Activated CD8-positive, alpha-beta memory T cell treated with anti-CD3 and anti-CD28 coated beads, Interleukin-2, amount 50 U/mL, for 48 hours (primary cell): ENCODE data around the gene ACBD6.

Source experiments
- DNase-seq: peaks from one replicate; pipeline ENCODE4 v3.0.0-alpha.2; 2020

Gene ACBD6

DNA sequence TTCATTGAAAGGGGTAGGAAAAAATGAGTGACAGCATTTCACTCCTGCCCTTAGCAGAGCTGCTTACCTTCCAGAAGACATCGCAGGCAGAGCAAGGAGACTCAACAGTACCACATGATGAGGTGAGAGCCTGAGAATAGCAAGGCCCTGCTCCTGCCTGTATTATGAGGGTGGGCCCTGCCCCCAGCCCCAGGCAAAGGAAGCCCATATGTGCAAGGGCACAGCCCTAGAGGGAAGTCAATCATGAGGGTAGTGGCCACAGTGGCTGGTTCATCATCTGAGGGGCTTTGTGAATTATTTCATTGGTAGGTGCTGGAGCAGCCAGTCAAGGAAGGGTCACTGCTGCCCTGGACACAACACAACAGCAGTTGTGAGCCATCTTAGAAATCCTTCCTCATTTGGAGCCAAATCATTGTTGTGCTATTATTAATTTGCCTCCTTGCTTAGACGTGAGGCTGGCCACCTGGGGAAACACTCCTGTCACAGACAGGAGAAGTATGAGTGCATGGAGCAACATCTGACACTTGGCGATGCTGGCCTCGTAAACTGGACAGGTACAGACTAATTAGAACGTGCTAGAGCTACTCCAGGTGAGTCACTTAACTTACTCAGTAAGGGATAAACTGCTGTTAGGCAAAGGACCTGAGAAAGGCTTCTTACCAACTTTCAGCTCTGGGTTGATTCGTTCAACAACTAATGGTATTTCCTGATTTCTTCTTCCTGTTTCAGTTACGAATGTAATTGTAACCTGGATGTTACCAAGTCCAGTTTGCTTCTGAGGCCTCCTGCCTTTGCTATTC, 22.7 kb upstream of the ACBD6 start:
- DNase-seq = no peak

DNA sequence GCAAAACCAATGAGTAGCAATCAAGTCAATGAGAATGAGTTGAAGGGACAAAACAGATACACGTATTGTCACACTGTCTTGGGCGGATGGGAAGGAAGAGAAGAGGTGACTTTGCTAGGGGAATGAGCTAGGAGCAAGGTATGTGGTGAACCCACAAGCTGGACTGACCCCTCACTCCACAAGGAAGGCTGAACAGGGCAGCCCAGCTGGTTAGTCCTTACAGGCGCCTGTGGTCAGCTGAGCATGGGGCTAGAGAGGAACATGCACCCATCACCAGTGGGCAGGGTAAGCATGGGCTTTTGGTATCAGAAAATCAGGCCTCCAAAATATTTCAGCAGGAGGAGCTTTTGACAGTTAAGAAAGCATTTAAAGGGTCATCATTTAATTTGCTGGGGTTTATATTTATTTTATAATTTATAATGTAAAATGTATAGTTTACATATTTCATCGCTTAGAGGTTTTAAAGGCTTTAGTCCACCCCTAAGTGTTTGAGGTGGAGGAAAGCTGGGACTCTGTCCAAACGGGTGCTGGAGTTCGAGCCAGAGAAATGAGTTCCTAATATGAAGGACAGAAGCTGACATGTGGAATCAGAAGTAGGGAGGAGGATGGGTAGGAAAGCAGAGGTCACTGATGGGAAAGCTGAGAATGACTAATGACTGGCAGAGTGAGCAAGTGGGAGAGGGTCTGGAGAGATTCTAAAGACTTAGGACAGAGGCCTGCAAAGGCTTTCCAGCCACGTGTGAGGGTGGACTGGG, 22.0 kb upstream of the ACBD6 start:
- no peak for DNase-seq

DNA sequence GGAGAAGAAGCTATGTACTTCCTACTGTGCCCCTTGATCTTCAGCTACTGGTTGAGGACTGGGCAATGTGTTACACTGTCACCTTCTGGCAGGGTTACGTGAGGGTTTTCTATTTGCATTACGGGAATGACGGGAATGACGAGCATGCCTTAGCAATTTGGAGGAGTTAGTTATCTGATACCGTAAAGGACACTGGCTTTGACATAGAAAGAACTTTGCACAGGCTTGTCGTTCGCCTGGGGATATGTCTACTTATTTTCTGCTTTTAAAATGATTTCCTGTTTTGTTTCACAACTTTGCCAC, 19.8 kb upstream of the ACBD6 start:
- DNase-seq = no peak

GRCh38 chr1:180521474-180522212, 19.3 kb upstream of the ACBD6 start:
- no peak for DNase-seq

- DNase-seq = no peak
Measured at GRCh38 chr1:180519846-180520245, 17.5 kb upstream of the ACBD6 start.

GRCh38 chr1:180515857-180516388, 13.5 kb upstream of the ACBD6 start:
- DNase-seq = peak; percentile 68

DNA sequence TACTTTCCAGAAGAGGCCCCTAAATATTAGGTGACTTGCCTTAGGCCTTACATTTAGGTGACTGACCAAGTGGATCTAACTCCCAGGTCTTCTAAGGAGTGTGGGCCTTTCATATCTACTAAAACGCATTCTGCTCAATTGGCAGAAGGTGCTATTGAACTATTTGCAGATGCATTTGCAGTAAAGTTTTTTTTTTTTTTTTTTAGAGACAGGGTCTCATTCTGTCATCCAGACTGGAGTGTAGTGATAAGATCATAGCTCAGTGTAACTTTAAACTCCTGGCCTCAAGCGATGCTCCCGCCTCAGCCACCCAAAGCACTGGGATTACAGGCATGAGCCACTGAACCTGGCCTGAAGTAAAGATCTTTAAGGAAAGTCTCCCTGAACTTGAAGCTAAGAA, 13.0 kb upstream of the ACBD6 start:
- no peak for DNase-seq

DNA sequence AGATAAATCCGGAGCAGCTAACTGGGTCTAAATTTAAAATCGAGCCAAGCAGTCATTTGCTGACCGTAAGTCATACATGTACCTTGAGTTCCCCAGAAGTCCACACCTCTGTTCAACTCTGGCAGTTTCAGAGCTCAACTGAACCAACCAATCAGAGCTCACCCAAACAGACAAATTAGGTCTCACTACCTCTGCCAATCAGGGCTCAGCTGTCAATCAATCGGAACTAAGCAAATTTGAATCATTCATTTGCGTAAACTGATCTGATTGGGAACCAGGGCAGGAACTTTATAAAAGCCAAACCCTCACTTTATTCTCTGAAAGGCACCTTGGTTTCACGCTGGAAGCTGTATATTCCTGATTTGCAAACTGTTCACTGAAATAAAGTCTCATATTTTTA, 11.2 kb upstream of the ACBD6 start:
- DNase-seq = no peak

GRCh38 chr1:180510882-180511281, 8.5 kb upstream of the ACBD6 start:
- DNase-seq = no peak

GRCh38 chr1:180508725-180509097, 6.3 kb upstream of the ACBD6 start:
- DNase-seq = no peak

DNA sequence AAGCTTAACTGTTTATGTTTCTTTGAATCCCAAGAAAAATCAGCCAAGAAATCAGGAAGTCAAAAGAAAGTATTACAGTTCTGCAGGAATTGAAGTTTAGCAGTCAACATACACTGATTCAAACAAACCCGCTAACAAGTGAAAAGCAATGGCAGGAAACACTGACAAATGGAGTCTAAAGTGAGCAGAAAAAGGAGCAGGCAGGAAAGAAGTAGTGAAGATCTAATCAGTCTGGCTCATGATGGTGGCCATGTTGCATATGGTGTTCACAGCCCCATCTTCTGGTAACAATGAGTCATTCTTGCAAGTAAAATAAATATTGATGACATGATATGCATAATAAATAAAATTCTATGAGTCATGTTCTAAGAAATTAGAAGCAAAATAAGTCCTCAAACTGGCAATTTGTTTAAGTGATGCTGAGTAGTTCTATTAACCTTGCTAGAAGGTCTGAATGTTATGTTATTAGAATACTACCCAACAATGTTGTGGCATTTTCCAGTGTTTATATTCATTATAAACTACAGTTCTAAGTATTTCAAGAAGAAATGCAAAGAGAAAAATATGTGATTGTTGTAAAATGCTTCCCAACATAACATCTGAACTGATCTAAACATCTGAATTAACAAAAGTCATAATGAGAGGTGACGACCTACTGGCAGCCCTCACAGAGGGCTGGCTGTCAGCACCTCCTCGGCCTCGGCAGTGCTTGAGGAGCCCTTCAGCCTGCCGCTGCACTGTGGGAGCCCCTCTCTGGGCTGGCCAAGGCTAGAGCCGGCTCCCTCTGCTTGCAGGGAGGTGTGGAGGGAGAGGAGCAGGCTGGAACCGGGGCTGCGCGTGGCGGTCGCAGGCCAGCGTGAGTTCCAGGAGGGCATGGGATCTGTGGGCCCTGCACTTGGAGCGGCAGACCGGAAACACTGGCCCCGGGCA, 5.7 kb upstream of the ACBD6 start:
- no peak for DNase-seq

GRCh38 chr1:180505732-180506335, 3.5 kb upstream of the ACBD6 start:
- DNase-seq = no peak

DNA sequence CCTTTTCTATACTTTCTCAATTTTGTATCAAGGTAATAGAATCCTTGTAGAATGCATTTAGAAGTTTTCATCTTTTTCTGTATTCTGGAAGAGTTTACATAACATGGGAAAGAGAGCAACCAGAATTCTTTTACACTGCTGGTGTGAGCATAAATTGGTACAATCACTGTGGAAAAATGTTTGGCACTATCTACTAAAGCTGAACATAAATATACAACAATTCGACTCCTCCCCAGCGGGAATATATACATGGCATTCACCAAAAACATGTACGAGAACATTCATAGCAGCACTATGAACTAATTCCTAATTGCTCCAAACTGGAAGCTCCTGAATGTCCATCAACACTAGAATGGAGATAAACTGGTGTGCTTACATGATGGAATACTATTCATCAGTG, 1.8 kb upstream of the ACBD6 start:
- no peak for DNase-seq

DNA sequence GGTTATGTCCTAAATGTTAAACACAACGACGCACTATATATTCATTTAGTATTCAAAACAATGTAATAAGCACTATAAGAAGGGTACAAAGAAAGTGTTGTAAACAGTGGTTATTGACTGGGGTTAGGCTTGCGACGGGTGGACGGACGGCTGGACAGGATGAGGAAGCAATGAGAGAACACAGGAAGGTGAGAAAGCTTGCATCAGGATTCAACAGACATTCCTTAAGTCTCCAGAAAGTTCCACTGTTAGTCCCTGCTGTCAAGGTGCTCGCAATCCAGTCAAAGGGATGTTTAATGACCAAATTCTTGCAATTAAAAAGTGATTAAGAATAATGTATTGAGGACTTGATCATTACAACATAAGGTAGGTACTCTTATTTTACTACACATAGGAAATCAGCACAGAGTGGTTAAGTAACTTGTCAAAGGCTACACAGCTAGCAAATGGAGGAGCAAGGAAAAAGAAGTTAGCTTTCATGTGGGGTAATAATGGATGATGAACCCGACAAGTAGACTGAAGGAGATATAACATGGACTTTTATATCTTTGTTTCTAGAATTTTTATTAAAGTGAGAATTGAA, 994 bp upstream of the ACBD6 start:
- DNase-seq = no peak

GRCh38 chr1:180501865-180502360, 464 bp downstream of the ACBD6 start:
- DNase-seq = no peak

DNA sequence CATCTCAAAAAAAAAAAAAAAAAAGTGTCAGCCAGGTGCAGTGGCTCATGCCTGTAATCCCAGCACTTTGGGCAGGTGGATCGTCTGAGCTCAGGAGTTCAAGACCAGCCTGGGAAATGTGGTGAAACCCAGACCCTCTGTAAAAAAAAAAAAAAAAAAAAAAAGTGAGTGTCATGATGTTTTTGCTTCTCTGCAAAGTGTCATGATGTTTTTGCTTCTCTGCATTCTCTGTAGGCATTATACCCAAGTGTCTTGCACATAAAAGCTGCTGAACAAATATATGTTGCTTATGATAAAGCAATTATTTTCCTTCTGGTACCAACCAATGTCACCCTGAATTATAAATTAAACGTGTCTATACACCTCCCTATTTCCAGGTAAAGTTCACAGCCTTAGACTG, 1.7 kb downstream of the ACBD6 start:
- no peak for DNase-seq

GRCh38 chr1:180498594-180498993, 3.8 kb downstream of the ACBD6 start:
- no peak for DNase-seq

GRCh38 chr1:180497826-180498225, 4.6 kb downstream of the ACBD6 start:
- DNase-seq = no peak

DNA sequence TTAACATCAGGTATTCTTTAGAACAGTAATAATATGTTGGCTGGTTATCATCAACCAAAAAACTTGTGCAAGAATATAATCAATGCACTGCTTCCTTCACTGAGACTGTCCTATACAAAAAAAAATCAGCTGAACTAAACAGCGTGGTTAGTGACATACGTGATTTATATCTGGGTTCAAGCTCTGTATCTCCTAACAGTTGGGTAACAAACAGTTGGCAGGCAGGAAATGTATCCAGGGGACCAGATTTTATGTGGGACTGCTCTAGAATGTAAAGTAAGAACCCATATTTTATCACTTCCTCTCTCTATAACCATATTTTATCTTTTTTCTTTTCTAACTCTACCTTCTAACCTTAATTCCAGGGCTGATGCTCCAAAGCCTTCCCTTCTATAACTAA, 8.0 kb downstream of the ACBD6 start:
- no peak for DNase-seq

DNA sequence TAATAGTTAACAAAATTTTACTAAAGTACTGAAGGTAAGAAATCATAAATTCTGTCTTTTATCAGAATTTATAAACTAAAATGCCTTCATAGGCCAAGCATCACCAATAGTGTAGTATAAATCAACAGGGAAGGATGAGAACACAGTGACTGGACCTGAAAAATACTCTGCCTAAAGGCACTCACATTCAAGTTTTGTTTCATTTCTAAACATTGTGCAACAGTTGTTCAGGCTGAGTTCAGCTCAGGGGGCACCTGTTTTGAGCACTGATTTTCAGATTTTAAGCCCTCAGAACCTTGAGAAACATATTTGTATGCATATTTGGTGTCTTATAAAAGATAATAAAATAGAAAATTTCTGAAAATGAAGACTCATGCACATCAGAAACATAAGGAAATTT, 12.4 kb downstream of the ACBD6 start:
- no peak for DNase-seq

- no peak for DNase-seq
Measured at GRCh38 chr1:180489313-180489712, 13.1 kb downstream of the ACBD6 start.

DNA sequence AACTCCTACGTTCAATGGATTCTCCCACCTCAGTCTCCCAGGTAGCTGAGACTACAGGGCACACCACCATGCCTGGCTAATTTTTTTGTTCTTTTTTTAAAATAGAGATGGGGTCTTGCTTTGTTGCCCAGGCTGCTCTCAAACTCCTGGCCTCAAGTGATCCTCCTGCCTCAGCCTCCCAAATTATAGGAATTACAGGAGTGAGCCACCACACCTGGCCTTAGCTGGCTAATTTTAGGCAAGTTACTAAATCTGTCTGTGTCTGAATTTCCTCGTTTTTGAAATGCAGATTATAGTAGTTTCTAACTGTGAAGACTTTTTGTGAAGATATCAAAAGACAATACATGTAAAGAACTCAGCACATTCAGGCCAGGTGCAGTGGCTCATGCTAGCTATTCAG, 13.7 kb downstream of the ACBD6 start:
- DNase-seq = no peak
